ENCODE measurements around the gene SCG3.
"Not testable (repeated sequence)": the region's sequence is repeated elsewhere in the genome, so short reads cannot be mapped to it uniquely, and the experiment has no call there.

SCG3 gene

DNA sequence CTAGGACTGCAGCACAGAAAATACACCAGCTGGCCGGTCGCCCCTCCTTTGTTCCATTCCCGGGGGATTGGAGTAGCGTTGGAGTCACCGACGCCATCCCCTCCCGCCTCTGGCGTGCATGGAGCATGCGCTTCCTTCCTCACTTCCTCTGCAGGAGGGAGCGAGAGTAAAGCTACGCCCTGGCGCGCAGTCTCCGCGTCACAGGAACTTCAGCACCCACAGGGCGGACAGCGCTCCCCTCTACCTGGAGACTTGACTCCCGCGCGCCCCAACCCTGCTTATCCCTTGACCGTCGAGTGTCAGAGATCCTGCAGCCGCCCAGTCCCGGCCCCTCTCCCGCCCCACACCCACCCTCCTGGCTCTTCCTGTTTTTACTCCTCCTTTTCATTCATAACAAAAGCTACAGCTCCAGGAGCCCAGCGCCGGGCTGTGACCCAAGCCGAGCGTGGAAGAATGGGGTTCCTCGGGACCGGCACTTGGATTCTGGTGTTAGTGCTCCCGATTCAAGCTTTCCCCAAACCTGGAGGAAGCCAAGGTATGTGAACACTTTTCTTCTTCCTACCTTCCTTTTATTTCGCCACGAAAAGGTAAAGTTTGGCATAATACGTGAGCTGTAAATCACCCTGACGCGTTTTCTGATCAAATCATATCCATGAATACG, at the start of gene SCG3:
Gene SCG3, plus strand, starts transcription at position 201 of the 661 bp plus-strand sequence. Its CDS starts 253 bp downstream, at position 454.
- peak; percentile 28 to 40 for DNase-seq (ENCODE audit: low read depth in 2 of 2)

DNA sequence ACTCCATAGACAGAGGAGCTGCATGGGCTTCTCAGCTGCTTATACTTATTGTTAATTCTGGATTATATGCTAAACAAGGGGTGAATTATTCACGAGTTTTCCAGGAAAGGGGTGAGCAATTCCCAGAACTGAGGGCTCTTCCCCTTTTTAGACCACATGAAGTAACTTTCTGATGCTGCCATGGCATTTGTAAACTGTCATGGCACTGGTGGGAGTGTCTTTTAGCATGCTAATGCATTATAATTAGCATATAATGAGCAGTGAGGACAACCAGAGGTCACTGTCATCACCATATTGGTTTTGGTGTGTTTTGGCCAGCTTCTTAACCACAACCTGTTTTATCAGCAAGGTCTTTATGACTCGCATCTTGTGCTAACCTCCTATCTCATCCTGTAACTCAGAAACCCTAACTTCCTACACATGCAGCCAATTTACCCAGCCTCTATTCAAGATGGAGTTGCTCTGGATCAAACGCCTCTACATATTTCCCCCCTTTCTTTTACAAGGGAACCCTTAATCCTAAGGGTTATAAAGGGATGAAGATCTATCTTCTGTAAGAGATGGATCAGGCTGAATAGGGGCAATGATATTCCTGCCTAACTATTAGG, 46.6 kb upstream of the SCG3 start:
- peak; percentile 1 to 4 for DNase-seq (ENCODE audit: low read depth in 2 of 2)

DNA sequence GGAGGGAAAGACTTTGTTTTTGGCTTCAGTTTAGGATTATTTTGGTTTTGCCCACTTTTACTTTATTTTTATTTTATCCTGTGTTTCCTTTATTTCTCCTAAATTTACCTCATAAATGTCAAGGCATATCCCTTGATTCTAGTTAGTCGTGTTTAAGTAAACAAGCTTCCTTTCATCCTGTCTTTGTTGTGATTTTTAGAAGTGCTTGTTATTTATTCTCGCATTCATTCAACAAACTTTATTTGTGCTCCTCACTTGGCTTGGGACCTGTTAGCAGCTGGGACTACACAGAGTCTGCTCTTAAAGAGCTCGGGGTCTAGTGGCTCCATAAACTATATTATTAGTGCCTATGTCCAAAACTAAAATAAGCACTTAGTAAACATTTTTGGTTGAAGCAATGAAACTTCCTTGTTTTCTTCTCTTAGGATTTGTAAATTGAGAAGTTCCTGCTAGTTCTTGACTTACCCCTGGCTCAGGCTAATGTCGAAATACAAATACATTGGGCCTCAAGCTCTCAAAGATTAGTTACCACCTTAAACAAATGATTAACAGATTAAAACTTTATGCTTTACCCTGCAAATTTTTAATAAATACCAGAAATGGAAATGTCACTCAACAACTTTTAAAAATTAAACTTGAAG, 39.7 kb upstream of the SCG3 start:
- no peak for DNase-seq (ENCODE audit: low read depth in 2 of 2)

DNA sequence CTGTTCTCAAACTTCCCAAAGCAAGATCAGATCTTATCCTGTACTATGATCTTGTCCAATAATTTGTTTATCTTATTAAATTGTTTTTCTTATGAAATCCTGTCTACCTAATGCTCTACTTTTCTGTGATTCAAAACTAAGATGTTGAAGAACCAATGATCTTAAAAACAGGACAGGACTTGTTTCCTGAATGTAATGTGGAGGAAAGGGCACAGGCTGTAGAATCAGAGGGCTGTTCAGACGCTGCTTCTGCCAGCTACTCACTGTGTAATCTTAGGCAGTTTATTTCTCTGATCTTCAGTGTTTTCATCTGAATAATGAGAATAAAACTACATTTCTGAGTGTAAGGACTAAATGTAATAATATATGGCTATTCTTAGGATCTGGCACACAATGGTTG, 38.6 kb upstream of the SCG3 start:
- DNase-seq (ENCODE audit: low read depth in 2 of 2): no peak

DNA sequence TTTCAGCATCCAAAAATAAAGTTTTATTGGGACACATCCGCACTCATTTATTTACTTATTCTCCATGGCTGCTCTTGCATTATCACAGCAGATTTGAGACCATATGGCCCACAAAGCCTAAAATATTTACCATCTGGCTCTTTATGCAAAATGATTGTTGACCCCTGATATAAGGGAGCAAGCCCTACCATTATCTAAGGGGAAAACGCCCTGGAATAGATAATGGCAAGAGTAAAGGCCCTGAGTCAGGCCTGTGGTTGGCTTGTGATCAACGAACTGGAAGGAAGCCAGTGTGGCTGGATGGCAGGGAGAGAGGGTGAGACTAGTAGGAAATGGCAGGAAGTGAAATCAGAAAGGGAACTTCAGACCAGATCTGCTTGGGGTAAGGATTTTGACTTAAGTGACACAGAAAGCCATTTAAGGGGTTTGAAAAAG, 34.2 kb upstream of the SCG3 start:
- DNase-seq (ENCODE audit: low read depth in 2 of 2): no peak

DNA sequence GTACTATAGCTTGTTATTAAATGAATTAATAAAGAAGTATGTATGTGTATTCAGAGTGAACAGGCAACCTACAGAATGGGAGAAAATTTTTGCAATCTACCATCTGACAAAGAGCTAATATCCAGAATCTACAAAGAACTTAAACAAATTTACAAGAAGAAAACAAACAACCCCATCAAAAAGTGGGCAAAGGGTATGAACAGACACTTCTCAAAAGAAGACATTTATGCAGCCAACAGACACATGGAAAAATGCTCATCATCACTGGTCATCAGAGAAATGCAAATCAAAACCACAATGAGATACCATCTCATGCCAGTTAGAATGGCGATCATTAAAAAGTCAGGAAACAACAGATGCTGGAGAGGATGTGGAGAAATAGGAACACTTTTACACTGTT, 33.2 kb upstream of the SCG3 start:
- not testable (repeated sequence) for DNase-seq (ENCODE audit: low read depth in 2 of 2)

DNA sequence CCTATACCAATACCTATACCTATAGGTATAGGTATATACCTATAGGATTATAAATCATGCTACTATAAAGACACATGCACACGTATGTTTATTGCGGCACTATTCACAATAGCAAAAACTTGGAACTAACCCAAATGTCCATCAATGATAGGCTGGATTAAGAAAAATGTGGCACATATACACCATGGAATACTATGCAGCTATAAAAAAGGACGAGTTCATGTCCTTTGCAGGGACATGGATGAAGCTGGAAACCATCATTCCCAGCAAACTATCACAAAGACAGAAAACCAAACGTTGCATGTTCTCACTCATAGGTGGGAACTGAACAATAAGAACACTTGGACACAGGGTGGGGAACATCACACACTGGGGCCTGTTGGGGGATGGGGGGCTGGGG, 32.7 kb upstream of the SCG3 start:
- not testable (repeated sequence) for DNase-seq (ENCODE audit: low read depth in 2 of 2)

DNA sequence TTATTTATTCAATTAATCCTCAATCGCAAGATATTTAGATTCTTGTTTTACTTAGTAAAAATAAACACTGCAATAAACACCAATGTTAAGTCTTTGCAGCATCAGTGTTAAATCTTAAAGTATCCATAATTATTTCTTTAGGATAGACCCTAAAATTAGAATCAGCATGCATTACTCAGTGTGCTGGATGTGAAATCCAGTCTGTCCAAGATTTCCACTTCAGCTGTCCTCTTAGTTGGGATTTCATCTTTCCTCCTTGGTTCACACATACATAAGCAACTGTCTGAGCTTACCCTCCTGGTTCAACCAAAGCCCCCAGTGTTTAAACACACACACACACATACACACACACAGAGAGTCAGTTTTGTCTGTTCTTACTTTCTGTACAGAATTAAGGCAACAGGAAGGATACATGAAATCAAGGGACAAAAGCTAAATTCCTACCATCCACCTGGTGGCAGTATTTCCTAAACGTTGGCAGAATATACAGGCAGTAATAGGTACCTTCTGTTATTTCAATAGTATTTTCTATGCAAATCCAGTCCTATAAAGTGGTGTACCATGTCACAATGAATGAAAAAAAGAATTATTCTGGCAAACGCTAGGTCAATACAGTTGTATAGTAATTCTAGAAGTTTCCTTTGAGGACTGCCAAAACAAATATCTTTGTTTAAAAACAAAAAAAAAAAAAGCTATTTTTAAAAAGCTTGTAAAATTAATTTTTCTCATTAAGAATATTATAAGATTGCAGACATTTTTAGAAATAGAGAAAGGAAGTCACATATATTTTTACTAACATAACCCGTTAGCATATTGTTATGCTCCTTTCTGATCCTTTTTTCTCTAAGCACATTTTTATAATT, 31.4 kb upstream of the SCG3 start:
- DNase-seq (ENCODE audit: low read depth in 2 of 2): peak in 1 of 2 donors; percentile 10

DNA sequence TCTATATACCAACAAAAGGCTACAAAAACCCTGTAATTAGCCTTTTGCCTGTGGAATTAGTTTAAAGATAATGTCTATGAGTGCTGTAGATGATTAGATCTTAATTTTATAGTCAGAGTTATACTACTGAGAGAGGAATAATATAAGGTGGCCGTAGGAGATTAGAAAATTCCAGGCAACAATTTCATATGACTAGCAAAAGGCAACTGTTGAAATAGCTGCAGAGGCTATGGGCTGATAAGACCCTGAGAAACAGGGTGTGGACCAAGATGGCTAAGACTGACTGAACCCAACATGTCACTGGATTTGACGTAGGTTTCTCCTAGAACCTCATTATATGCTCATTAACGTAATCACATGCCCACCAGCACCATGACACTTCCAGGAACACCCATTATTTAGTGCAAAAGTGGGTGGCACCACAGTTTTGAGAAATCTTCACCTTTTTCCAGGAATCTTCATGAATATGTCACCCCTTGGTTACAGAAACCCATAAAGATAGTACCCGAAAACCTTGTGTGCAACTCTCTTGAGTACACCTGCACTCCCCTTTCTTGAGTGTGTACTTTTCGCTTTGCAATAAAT, 29.1 kb upstream of the SCG3 start:
- DNase-seq (ENCODE audit: low read depth in 2 of 2): no peak

DNA sequence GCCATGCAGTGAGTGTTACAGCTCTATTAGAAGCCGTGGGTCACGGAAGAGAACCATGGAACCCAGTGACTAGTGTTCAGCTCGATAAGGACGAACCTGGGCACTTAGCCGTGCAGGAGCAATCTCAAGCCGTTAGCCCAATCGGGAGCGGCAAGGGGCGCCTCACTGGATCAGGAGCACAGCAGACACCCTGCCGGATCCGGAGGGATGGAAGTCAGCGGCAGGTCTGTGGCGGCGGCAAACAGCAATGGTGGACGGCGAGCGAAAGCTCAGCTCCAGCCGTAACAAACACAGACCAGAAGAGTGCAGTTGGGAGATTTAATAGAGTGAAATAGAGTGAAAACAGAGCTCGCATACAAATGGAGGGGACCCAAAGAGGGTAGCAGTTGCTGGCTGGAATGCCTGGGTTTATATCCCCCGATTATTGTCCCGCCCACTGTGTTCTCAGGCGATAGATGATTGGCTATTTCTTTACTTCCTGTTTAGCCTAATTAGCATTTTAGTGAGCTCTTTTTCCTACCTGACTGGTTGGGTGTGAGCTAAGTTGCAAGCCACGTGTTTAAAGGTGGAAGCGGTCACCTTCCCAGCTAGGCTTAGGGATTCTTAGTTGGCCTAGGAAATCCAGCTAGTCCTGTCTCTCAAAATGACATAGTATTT, 25.8 kb upstream of the SCG3 start:
- not testable (repeated sequence) for DNase-seq (ENCODE audit: low read depth in 2 of 2)

DNA sequence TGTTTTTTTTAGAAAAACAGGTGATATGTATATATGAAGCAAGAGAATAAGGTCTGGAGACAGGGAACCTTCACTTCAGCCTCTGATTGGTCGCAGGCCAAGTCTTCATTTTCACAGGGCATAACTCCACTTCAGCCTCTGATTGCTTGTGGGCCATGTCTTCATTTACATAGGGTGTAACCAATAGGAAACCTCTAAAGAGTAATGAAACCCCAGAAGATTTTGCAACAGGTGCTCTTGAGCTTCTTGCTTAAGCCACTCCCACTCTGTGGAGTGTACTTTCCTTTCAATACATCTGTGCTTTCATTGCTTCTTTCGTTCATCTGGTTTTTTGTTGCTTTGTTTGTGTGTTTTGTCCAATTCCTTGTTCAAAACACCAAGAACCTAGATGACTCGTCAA, 22.6 kb upstream of the SCG3 start:
- no peak for DNase-seq (ENCODE audit: low read depth in 2 of 2)

DNA sequence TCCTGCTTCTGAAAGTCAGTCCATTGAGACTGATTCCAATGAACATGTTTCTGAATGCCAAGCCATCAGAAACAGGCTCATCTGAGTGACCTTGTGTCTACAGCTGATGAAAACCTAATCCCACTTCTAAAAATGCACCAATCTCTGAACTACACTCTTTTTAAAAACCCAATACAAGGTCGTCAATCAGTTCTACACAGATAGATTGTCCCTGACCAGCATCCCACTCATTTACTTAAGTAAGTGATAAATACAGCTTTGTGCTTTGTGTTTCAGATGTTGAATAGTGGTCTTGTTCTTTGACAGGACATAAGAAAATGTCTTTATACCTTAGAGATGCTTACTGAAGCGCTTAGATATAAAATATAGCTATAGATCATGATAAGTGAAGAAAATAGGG, 20.2 kb upstream of the SCG3 start:
- no peak for DNase-seq (ENCODE audit: low read depth in 2 of 2)

DNA sequence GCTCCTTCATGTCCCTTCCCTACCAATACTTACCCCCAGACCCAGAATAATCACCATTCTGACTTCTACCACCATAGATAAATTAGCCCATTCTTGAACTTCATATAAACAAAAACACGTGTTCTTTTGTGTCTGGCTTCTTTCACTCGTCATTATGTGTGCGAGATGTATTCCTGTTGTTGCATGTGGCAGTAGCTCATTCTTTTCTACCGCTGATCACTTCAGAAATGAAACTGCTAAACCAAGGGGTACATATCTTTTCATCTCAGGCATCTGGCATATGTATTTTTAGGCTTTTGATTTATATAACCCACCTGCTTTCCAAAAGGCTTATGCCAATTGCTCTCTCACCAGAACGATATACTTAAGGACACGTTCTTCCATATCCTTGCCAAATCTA, 13.8 kb upstream of the SCG3 start:
- DNase-seq (ENCODE audit: low read depth in 2 of 2): no peak

DNA sequence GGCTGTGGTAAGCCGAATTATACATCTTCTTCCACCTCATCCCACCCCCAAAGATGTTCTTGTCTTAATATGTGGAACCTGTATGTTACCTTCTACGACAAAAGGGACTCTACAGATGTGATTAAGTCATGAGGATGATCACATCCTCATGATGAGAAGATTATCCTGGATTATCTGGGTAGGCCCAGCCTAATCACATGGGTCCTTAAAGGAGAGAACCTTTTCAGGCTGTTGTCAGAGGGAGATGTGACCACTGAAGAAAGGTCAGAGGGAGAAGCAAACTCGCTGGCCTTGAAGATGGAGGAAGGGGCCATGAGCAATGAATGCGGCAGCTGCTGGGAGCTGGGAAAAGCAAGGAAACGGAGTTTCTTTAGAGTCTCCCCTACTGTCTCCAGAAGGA, 12.9 kb upstream of the SCG3 start:
- no peak for DNase-seq (ENCODE audit: low read depth in 2 of 2)

DNA sequence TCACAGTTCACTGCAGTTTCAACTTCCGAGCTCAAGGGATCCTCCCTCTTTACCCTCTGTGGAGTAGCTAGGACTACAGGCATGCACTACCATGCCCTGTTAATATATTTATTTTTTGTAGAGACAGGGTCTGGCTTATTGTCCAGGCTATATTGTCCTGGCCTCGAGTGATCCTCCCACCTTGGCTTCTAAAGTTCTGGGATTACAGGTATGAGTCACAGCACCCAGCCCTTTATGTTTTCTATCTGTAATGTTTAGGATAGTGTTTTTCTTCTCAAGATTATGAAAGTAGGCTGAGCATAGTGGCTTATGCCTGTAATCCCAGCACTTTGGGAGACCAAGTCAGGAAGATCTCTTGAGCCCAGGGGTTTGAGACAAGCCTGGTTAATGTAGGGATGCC, 11.9 kb upstream of the SCG3 start:
- DNase-seq (ENCODE audit: low read depth in 2 of 2): no peak

DNA sequence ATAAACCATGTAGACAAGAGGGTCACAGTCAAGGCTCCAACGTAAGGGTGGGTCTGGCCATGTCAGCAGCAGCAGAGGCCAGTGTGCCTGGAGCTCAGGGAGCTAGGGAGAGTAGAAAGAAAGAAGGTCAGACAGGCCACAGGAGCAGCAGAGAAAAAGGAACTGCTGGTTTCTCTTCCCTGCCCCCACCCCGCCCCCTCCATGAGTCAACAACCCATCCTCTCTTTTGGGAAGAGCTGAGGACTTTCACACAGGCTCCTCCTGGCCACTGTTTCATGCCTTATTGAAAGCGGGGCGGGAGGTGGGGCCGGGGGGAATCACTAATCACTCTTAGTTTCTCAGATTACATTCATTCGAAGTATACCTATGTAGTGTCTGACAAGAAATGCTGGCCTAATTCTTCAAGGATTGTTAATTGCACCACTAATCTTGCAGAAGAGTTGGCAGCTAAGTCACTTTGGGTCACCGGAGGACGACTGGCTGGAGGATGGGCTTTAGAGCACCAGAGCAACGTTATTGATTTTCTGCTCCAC, 9.1 kb upstream of the SCG3 start:
- no peak for DNase-seq (ENCODE audit: low read depth in 2 of 2)

DNA sequence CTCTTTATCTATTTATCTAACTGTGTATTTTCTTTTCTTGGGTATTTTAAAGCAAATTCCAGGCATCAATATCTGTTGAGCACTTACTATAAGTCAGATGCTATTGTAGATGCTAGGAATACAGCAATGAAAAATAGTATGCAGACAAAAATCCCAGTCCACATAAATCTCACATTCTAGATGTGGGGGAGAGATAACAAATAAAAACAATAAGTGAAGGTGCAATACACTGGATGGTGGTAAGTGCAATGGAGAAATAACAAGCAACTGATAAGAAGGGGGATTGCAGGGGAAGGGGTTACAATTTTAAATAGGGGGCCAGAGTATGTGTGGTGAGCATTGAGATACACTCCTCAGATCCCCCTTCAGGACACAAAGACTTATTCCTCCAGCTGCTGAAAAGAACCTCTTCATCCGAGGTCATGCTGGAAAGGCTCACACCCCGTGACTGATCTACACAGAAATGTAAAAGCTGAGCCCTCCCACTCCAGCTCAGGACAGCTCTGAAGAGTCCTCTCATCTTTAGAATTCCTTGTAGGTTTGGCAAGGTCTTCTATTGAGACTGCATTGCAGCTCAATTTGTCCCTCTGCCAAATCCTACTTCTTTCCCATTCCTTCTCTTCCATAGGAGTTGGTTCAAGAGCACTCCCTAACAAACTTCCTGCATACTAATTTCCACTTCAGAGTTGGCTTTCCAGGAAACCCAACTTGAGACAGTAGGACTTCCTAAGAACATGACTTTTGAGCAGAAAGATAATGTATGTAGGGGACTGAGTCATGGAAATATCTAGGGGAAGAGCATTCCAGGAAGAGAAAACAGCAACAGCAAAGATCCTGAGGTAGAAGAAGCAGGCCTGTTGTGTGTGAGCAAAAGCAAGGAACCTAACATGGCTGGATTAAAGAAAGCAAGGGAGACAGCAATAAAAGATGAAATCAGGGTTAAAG, 8.1 kb upstream of the SCG3 start:
- no peak for DNase-seq (ENCODE audit: low read depth in 2 of 2)

DNA sequence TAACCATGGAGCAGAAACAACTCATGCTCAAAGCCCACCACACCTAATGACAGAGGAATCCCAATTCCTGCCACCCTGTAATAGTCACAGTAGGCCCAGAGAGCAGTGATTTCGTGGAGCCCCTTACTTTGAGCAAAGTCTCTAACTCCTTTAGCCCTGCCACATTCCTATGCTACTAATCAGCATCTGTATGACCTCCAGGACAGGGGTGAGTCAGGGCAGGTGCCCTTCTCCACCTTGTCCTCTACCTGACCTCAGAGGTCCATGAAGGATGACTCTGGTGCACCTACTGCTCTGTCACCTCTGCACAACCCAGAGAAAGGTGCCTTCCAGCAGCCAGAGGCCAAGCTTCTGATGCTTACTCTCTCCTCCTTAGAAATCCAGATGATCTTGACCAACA, 6.1 kb upstream of the SCG3 start:
- DNase-seq (ENCODE audit: low read depth in 2 of 2): no peak

DNA sequence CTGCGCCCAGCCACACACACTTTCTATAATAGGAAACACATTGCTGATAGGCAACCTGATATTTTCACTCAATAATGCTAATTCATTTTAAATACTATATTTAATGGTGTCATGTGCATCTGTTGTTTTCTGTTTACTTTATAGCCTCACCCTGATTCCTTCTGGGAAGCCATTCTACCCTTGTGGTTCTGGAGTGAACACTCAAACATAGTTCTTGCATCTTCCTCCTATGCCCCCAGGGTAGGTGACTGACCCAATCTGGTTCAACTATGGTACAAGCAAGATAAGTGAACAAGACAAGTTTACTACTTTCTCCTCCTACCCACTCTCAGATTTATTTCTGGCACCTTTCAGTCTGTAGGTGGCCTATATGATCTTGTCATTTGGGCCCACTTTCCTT, 4.3 kb upstream of the SCG3 start:
- DNase-seq (ENCODE audit: low read depth in 2 of 2): no peak

DNA sequence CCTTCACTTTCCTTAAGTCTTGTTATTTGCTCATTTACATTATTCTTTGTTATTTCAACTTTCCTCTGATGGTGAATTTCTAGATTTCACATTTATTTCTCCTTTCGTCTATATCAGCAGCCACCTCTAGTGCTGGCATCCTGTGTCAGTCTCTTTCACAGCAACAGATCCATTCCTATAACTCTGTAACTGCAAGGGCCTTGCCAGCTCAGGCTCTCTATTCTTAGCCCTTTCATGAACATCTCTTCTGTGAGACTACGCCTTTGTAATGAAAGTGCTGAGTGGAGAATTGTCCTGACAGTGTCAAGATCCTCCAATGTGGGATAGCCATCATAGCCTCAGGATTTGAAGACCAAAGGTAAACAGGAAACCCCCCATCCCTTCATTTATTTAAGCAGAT, 3.9 kb upstream of the SCG3 start:
- DNase-seq (ENCODE audit: low read depth in 2 of 2): no peak

Measured in stimulated activated CD8-positive, alpha-beta memory T cell treated with anti-CD3 and anti-CD28 coated beads, Interleukin-15, amount 100 ng/mL, for 48 hours (primary cell).